ENCODE data around the gene TAT.
"Not testable (repeated sequence)": the region's sequence is repeated elsewhere in the genome, so short reads cannot be mapped to it uniquely, and the experiment has no call there.

The TAT gene

GRCh38 chr16:71576971-71577370 lies at the start of gene TAT:
TAT (minus strand) TSS chr16:71577092; CDS start chr16:71576415, 677 bp downstream.
- no peak for DNase-seq (ENCODE audit: low spot score)

GRCh38 chr16:71626018-71626857 lies 49.3 kb upstream of the TAT start, which contains the start of gene MARVELD3:
MARVELD3 (plus strand) TSS chr16:71626184; CDS start chr16:71626230, 46 bp downstream.
- no peak for DNase-seq (ENCODE audit: low spot score)

GRCh38 chr16:71625113-71625850 lies 48.4 kb upstream of the TAT start:
- DNase-seq (ENCODE audit: low spot score), result no peak

- DNase-seq (ENCODE audit: low spot score), result no peak
Measured at GRCh38 chr16:71623597-71623996, 46.7 kb upstream of the TAT start.

- DNase-seq (ENCODE audit: low spot score), result no peak
Measured at GRCh38 chr16:71622088-71622487, 45.2 kb upstream of the TAT start.

GRCh38 chr16:71618429-71618828 lies 41.5 kb upstream of the TAT start:
- DNase-seq (ENCODE audit: low spot score), result no peak

GRCh38 chr16:71614956-71615355 lies 38.1 kb upstream of the TAT start:
- not testable (repeated sequence) for DNase-seq (ENCODE audit: low spot score)

GRCh38 chr16:71610936-71611871 lies 34.3 kb upstream of the TAT start:
- DNase-seq (ENCODE audit: low spot score), result peak; percentile 67

- DNase-seq (ENCODE audit: low spot score), result no peak
Measured at GRCh38 chr16:71610447-71610846, 33.6 kb upstream of the TAT start.

- DNase-seq (ENCODE audit: low spot score), result no peak
Measured at GRCh38 chr16:71609066-71609465, 32.2 kb upstream of the TAT start.

- no peak for DNase-seq (ENCODE audit: low spot score)
Measured at GRCh38 chr16:71600822-71601221, 23.9 kb upstream of the TAT start.

- not testable (repeated sequence) for DNase-seq (ENCODE audit: low spot score)
Measured at GRCh38 chr16:71598426-71598825, 21.5 kb upstream of the TAT start.

GRCh38 chr16:71595340-71595826 lies 18.5 kb upstream of the TAT start:
- not testable (repeated sequence) for DNase-seq (ENCODE audit: low spot score)

- no peak for DNase-seq (ENCODE audit: low spot score)
Measured at GRCh38 chr16:71594000-71594646, 17.2 kb upstream of the TAT start.

GRCh38 chr16:71593048-71593999 lies 16.4 kb upstream of the TAT start:
- DNase-seq (ENCODE audit: low spot score), result no peak

- no peak for DNase-seq (ENCODE audit: low spot score)
Measured at GRCh38 chr16:71591917-71592316, 15.0 kb upstream of the TAT start.

- DNase-seq (ENCODE audit: low spot score), result no peak
Measured at GRCh38 chr16:71590584-71590983, 13.7 kb upstream of the TAT start.

- DNase-seq (ENCODE audit: low spot score), result not testable (repeated sequence)
Measured at GRCh38 chr16:71590071-71590470, 13.2 kb upstream of the TAT start.

- DNase-seq (ENCODE audit: low spot score), result not testable (repeated sequence)
Measured at GRCh38 chr16:71589334-71589733, 12.4 kb upstream of the TAT start.

GRCh38 chr16:71585318-71585703 lies 8.4 kb upstream of the TAT start:
- DNase-seq (ENCODE audit: low spot score), result no peak

Data from hematopoietic multipotent progenitor cell treated with erythropoietin and hydrocortisone succinate and interleukin-3 and kit ligand, for 15 days (in vitro differentiated cells).